K562 (cell line): ENCODE data around the gene KPNB1. TPM values are rescaled to one million over a fixed set of nuclear protein-coding genes. Genes with fewer than 3 reads are reported as not detected.

Experiments
- ATAC-seq: fragments of 200-7000 bp; cut with Tn5 transposase; 3 replicates; pipeline ENCODE4 v1.9.1; 2020; ENCODE audit warnings: moderate library complexity
- BruUV-seq: library from RNA; stranded (reverse); fragments of 400-500 nt; replicated peaks from 2 replicates; lab custom pipeline; 2021; lab: Mats Ljungman, UMichigan
- CTCF ChIA-PET: fragments of 300-600 bp; formaldehyde crosslinking; extraction: SDS; loops from one replicate; lab custom pipeline; 2021; ENCODE audit warnings: low intra/inter-chr PET ratio; lab: Yijun Ruan, JAX
- POLR2A ChIA-PET: fragments of 300-600, 350-650 bp; sonication (Branson Sonifier 250); formaldehyde crosslinking; extraction: SDS; loops from one replicate; lab custom pipeline; 2021; ENCODE audit warnings: antibody characterized with exemption, inconsistent platforms; lab: Yijun Ruan, JAX
- DNase-seq, 4 experiments: peaks; one replicate each; pipeline versions ENCODE4 v3.0.0 to v3.0.0-alpha.2; 2011 to 2018; ENCODE audit warnings: low spot score in 3 of 4, mixed read lengths in 3 of 4; ENCODE audit errors: extremely low read depth in 1 of 4
- FAIRE-seq: peaks from 2 replicates; lab custom pipeline; 2011; peaks lifted over from hg19 to GRCh38; lab: Jason Lieb, UNC
- H2AFZ ChIP-seq: 2 replicates; pipeline ENCODE4 v1.6.0; 2011; ENCODE audit warnings: low read depth, low read length, control low read depth, inconsistent platforms
- H3K27ac ChIP-seq: fragments of 200-600 bp; 3 replicates; pipeline ENCODE4 v1.8.0; 2011; ENCODE audit warnings: low read depth, mild to moderate bottlenecking, control low read depth, inconsistent platforms, low read length, moderate library complexity, mixed read lengths; ENCODE audit errors: extremely low read depth
- H3K27me3 ChIP-seq, 2 experiments: fragments of 300-600 bp in 1 of 2; 2 replicates in 1 of 2; 3 replicates in 1 of 2; pipeline versions ENCODE4 v1.6.0 to v1.8.0; 2011; ENCODE audit warnings: inconsistent platforms in 2 of 2, low read length in 2 of 2, mild to moderate bottlenecking in 1 of 2, mixed read lengths in 1 of 2, moderate library complexity in 1 of 2; ENCODE audit not compliant: control insufficient read depth in 2 of 2, insufficient read depth in 2 of 2
- H3K36me3 ChIP-seq: fragments of 300-600 bp; 3 replicates; pipeline ENCODE4 v1.8.0; 2011; ENCODE audit warnings: mild to moderate bottlenecking, low read length, inconsistent platforms; ENCODE audit not compliant: control insufficient read depth, insufficient read depth
- H3K4me1 ChIP-seq, 2 experiments: fragments of 200-600 bp in 1 of 2; replicated peaks in 1 of 2; 2 replicates in 1 of 2; 3 replicates in 1 of 2; pipeline versions ENCODE4 v1.5.1 to v1.8.0; 2011; ENCODE audit warnings: inconsistent platforms in 2 of 2, low read length in 2 of 2, mild to moderate bottlenecking in 1 of 2, mixed read lengths in 1 of 2, moderate library complexity in 1 of 2; ENCODE audit not compliant: control insufficient read depth in 2 of 2, insufficient read depth in 2 of 2
- H3K4me2 ChIP-seq: 2 replicates; pipeline ENCODE4 v1.6.1; 2011; ENCODE audit warnings: low read length, control low read depth, inconsistent platforms, mixed read lengths; ENCODE audit not compliant: insufficient read depth
- H3K4me3 ChIP-seq: fragments of 200-600 bp; sonication (generic), shearing (Covaris generic); 2 replicates; pipeline ENCODE4 v1.5.1; 2016; ENCODE audit warnings: control low read depth, inconsistent platforms
- H3K79me2 ChIP-seq: fragments of 200-600 bp; 3 replicates; pipeline ENCODE4 v1.8.0; 2011; ENCODE audit warnings: low read length, inconsistent platforms; ENCODE audit not compliant: control insufficient read depth, insufficient read depth
- H3K9ac ChIP-seq, 2 experiments: 2 replicates each; pipeline versions ENCODE4 v1.6.0 to v1.6.1; 2011; ENCODE audit warnings: low read depth in 2 of 2, low read length in 2 of 2, control low read depth in 1 of 2, inconsistent platforms in 1 of 2, mild to moderate bottlenecking in 1 of 2, mixed read lengths in 1 of 2; ENCODE audit not compliant: insufficient read depth in 1 of 2
- H3K9me1 ChIP-seq: one replicate; pipeline ENCODE4 v1.6.0; 2011; ENCODE audit warnings: inconsistent platforms, mild to moderate bottlenecking, low read length, moderate library complexity; ENCODE audit not compliant: control insufficient read depth, insufficient read depth
- H3K9me3 ChIP-seq: replicated peaks from 2 replicates; pipeline ENCODE4 v1.5.1; 2011; ENCODE audit warnings: low read depth, low read length, inconsistent platforms; ENCODE audit not compliant: control insufficient read depth, insufficient read depth
- H4K20me1 ChIP-seq: replicated peaks from 2 replicates; pipeline ENCODE4 v1.6.1; 2011; ENCODE audit warnings: low read length, inconsistent platforms, mixed read lengths; ENCODE audit not compliant: control insufficient read depth, insufficient read depth
- CCAR2 ChIP-seq: fragments of 200-400 bp; formaldehyde crosslinking; IDR thresholded peaks from 2 replicates; pipeline ENCODE4 v1.6.1; 2017; ENCODE audit warnings: mild to moderate bottlenecking, low read depth, low read length
- ESRRA ChIP-seq: fragments of 450-650 bp; IDR thresholded peaks from 2 replicates; pipeline ENCODE4 v1.6.1; 2014; ENCODE audit warnings: low read depth, mild to moderate bottlenecking, moderate library complexity, borderline replicate concordance
- HMGN3 ChIP-seq: IDR thresholded peaks from 2 replicates; pipeline ENCODE4 v1.6.1; 2011; ENCODE audit warnings: borderline replicate concordance, low read depth, mild to moderate bottlenecking, mixed read lengths, low read length; ENCODE audit not compliant: insufficient read length; ENCODE audit errors: extremely low read depth
- HOXB6 ChIP-seq: fragments of 250-450 bp; sonication (Bioruptor Pico); IDR thresholded peaks from 2 replicates; pipeline ENCODE4 v1.5.1; 2022; ENCODE audit warnings: mild to moderate bottlenecking, borderline replicate concordance
- KDM5B ChIP-seq: fragments of 200-600 bp; sonication (generic); IDR thresholded peaks from 2 replicates; pipeline ENCODE4 v1.6.1; 2012; ENCODE audit warnings: low read depth, mild to moderate bottlenecking, moderate library complexity, low read length, control low read depth, inconsistent platforms; ENCODE audit not compliant: insufficient replicate concordance
- WGBS: fragments of 100-300 bp; shearing (Covaris generic); methylation state at CpG from one replicate; pipeline ENCODE4 v1.1.6; 2016; ENCODE audit warnings: low coverage, mixed read lengths; ENCODE audit not compliant: insufficient coverage; ENCODE audit errors: missing lambda C conversion rate; 5-methylcytosine and 5-hydroxymethylcytosine counted together
- in situ Hi-C: fragments of 300-500 bp; cut with MboI; formaldehyde crosslinking; loops from 4 replicates; pipeline ENCODE4 v1.15.0; 2018; ENCODE audit warnings: inconsistent platforms, mixed read lengths
- intact Hi-C: fragments of 100-400 bp; cut with micrococcal nuclease; formaldehyde crosslinking; loops from 2 replicates; pipeline ENCODE4 v1.14.2; 2022
- polyA plus RNA-seq, 8 experiments: library from polyadenylated mRNA; depleted of rRNA in 4 of 8; stranded (reverse) in 5 of 8; unstranded in 3 of 8; fragments of >200 nt; fragmentation: Nextera tagmentation in 2 of 8; fragmentation: Illumina TruSeq in 1 of 8; extraction: Ambion mirVana in 2 of 8; extraction: Trizol in 1 of 8; gene quantifications; 2 replicates each; pipeline versions ENCODE4 v1.2.1 to v1.2.3, GENCODE V29; 2011 to 2014; ENCODE audit warnings: inconsistent platforms in 1 of 8, missing spikeins in 1 of 8
- total RNA-seq, 7 experiments: library from RNA; depleted of rRNA in 6 of 7; stranded (reverse); fragments of >200 nt in 6 of 7; fragmentation: Illumina TruSeq in 2 of 7; extraction: Trizol in 2 of 7; gene quantifications; 2 replicates each; pipeline versions ENCODE4 v1.2.1 to v1.2.3, GENCODE V29; 2011 to 2021; ENCODE audit warnings: low replicate concordance in 1 of 7
- TF ChIP-seq, protein P1 (sequence below): IDR thresholded peaks from 2 replicates; pipeline ENCODE4 v1.6.1; 2011; ENCODE audit warnings: borderline replicate concordance, low read depth, mild to moderate bottlenecking, moderate library complexity, low read length; ENCODE audit not compliant: insufficient read depth, poor library complexity, severe bottlenecking
- TF ChIP-seq, protein P2 (sequence below), 2 experiments: IDR thresholded peaks in 1 of 2; conservative IDR thresholded peaks in 1 of 2; 2 replicates each; pipeline ENCODE4 v1.6.1; 2016; ENCODE audit warnings: low read depth in 2 of 2, mild to moderate bottlenecking in 1 of 2, missing compliant biosample characterization in 1 of 2, missing genetic modification characterization in 1 of 2, moderate library complexity in 1 of 2

Gene KPNB1
- total and polyA plus RNA-seq, 9 of the 15 experiments (the other 6 are each of a cell fraction or from before 2014, with no cell fraction given), result 154 to 622 (median 354) TPM

DNA sequence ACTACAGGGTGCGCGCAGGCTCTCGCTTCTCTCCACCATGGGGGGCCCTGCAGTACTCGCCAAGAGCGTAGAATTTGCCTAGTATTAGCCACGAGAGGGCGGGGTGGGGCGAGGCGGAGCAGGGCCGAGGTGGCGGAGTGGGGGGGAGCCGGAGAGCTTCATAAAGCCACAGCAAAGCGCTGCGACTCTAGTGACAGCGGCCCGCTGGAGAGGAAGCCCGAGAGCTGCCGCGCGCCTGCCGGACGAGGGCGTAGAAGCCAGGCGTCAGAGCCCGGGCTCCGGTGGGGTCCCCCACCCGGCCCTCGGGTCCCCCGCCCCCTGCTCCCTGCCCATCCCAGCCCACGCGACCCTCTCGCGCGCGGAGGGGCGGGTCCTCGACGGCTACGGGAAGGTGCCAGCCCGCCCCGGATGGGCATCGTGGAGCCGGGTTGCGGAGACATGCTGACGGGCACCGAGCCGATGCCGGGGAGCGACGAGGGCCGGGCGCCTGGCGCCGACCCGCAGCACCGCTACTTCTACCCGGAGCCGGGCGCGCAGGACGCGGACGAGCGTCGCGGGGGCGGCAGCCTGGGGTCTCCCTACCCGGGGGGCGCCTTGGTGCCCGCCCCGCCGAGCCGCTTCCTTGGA is 83.4 kb downstream of the KPNB1 start, which contains the start of gene TBX21 (continued):
- TF ChIP-seq, protein P1, sequence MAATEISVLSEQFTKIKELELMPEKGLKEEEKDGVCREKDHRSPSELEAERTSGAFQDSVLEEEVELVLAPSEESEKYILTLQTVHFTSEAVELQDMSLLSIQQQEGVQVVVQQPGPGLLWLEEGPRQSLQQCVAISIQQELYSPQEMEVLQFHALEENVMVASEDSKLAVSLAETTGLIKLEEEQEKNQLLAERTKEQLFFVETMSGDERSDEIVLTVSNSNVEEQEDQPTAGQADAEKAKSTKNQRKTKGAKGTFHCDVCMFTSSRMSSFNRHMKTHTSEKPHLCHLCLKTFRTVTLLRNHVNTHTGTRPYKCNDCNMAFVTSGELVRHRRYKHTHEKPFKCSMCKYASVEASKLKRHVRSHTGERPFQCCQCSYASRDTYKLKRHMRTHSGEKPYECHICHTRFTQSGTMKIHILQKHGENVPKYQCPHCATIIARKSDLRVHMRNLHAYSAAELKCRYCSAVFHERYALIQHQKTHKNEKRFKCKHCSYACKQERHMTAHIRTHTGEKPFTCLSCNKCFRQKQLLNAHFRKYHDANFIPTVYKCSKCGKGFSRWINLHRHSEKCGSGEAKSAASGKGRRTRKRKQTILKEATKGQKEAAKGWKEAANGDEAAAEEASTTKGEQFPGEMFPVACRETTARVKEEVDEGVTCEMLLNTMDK, result peak; percentile 22
- TF ChIP-seq HOXB6 (CRISPR knock-in tag) (no peak), KDM5B (no peak)

DNA sequence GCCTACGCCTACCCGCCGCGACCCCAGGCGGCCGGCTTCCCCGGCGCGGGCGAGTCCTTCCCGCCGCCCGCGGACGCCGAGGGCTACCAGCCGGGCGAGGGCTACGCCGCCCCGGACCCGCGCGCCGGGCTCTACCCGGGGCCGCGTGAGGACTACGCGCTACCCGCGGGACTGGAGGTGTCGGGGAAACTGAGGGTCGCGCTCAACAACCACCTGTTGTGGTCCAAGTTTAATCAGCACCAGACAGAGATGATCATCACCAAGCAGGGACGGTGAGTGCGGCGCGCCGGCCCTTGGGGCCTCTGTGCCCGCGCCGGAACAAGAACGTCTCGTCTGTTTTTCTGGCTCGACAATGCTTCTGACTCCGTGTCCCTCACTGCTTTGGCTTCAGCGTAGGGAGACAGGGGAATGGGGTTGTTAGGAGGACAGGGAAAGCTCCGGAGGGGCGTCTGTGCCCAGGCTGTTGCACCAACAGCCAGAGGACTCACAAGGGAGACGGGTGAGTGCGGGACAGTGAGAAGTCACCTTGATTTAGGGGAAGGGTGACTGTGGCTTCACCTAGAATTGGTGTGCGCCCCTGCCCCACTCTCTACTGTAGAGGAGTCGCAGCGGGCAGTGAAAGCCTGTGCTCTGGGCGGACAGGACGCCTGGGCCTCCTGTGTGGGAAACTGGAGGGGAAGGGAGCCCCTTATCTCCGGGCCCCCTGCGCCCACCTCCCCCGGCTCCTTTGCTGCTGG is 84.1 kb downstream of the KPNB1 start:
- H3K9me1 ChIP-seq, result no peaks in the 10 kb centered on the region
- peaks cover 14 to 48% of the 10 kb centered on the region in 2 experiments for H3K27me3 ChIP-seq
- FAIRE-seq (no peak), ATAC-seq (no peak), DNase-seq (no peak)
- no peak overlapping the region for H2AFZ ChIP-seq
- H3K36me3 ChIP-seq, result no peaks in the 10 kb centered on the region
- ChIA-PET POLR2A (no interaction called here), CTCF (no interaction called here)
- no peaks in the 10 kb centered on the region for H3K79me2 ChIP-seq
- 50% methylated on average over 39 of the region's 60 CpGs for WGBS
- intact Hi-C loops, result no loop called here
- peaks cover 13% of the 10 kb centered on the region; the same call in 1 of the 2 replicates for H4K20me1 ChIP-seq
- no peak overlapping the region for H3K27ac ChIP-seq
- H3K4me2 ChIP-seq, result no peak overlapping the region
- no TSS peak for BruUV-seq
- H3K9me3 ChIP-seq, result no peaks in the 10 kb centered on the region
- in situ Hi-C loops, result no loop called here
- TF ChIP-seq CCAR2 (no peak), ESRRA (no peak), HMGN3 (peak; percentile 20)
- TF ChIP-seq, protein P2, sequence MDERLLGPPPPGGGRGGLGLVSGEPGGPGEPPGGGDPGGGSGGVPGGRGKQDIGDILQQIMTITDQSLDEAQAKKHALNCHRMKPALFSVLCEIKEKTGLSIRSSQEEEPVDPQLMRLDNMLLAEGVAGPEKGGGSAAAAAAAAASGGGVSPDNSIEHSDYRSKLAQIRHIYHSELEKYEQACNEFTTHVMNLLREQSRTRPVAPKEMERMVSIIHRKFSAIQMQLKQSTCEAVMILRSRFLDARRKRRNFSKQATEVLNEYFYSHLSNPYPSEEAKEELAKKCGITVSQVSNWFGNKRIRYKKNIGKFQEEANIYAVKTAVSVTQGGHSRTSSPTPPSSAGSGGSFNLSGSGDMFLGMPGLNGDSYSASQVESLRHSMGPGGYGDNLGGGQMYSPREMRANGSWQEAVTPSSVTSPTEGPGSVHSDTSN (CRISPR knock-in tag; IDR thresholded peaks at IDR 0.05; ENCODE audit: low read depth), result no peak
- TF ChIP-seq, protein P2 (tag; conservative IDR thresholded peaks at IDR 0.05; ENCODE audit: low read depth), result no peak
- H3K4me1 ChIP-seq, result peaks cover 0 to 12% of the 10 kb centered on the region in 2 experiments; a peak in 2 of 5 replicates
- 0 out of 4 replicates have a peak overlapping the region, but pooled peaks of 1 of the 2 experiments have one; percentile 10 for H3K9ac ChIP-seq
- no peak overlapping the region for H3K4me3 ChIP-seq
